Lower leg skin (tissue), 3 donors: ENCODE measurements around the gene FBXL14.

ENCODE experiments used
- CTCF ChIP-seq, 3 donors: fragments of 450-650 bp; IDR thresholded peaks; one replicate each; pipeline ENCODE4 v1.5.1; 2016; ENCODE audit warnings: antibody characterized with exemption in 3 of 3, mild to moderate bottlenecking in 3 of 3, moderate library complexity in 2 of 3
- POLR2A ChIP-seq, 2 donors: fragments of 450-650 bp; IDR thresholded peaks; one replicate each; pipeline ENCODE4 v1.6.1; 2016 to 2017; ENCODE audit warnings: antibody characterized with exemption in 2 of 2, mild to moderate bottlenecking in 1 of 2, moderate library complexity in 1 of 2

- TF ChIP-seq CTCF (IDR thresholded peaks at IDR 0.05) (no peak), POLR2A (IDR thresholded peaks at IDR 0.05) (no peak)
Measured at GRCh38 chr12:1540690-1541089, 53.7 kb downstream of the FBXL14 start.
